IPS DF 6.9 (cell line): ENCODE results near the gene PPP1R18.

Source experiments
- DNase-seq: peaks from one replicate; pipeline ENCODE4 v3.0.0-alpha.2; 2013; ENCODE audit warnings: low read depth, low spot score
- H3K27ac ChIP-seq: one replicate; pipeline ENCODE4 v1.5.1; 2013; ENCODE audit warnings: low read length, control low read depth
- H3K27me3 ChIP-seq: 2 replicates; pipeline ENCODE4 v1.6.1; 2013; ENCODE audit warnings: mild to moderate bottlenecking, low read length; ENCODE audit not compliant: control insufficient read depth, insufficient read depth
- H3K36me3 ChIP-seq: 2 replicates; pipeline ENCODE4 v1.6.1; 2013; ENCODE audit warnings: low read length; ENCODE audit not compliant: control insufficient read depth, insufficient read depth
- H3K4me1 ChIP-seq: 2 replicates; pipeline ENCODE4 v1.6.1; 2013; ENCODE audit warnings: low read length; ENCODE audit not compliant: control insufficient read depth, insufficient read depth
- H3K4me3 ChIP-seq: 2 replicates; pipeline ENCODE4 v1.5.1; 2013; ENCODE audit warnings: mild to moderate bottlenecking, low read length
- H3K9me3 ChIP-seq: 2 replicates; pipeline ENCODE4 v1.6.1; 2013; ENCODE audit warnings: low read length, inconsistent platforms; ENCODE audit not compliant: control insufficient read depth, insufficient read depth
- WGBS: extraction: QIAGEN DNeasy Blood & Tissue Kit; methylation state at CpG from one replicate; pipeline ENCODE4 v1.1.7; 2013; ENCODE audit warnings: mixed read lengths, missing lambda C conversion rate; ENCODE audit not compliant: insufficient read length, insufficient coverage; 5-methylcytosine and 5-hydroxymethylcytosine counted together

Gene PPP1R18

GRCh38 chr6:30656513-30656912, 29.9 kb downstream of the PPP1R18 start:
- H3K36me3 ChIP-seq, result peaks cover 34% of the 10 kb centered on the region
- DNase-seq, result no peak
- no peaks in the 10 kb centered on the region for H3K27me3 ChIP-seq

GRCh38 chr6:30655743-30656094, 30.7 kb downstream of the PPP1R18 start:
- Histone ChIP-seq H3K27me3 (no peaks in the 10 kb centered on the region), H3K4me1 (no peaks in the 10 kb centered on the region), H3K9me3 (no peaks in the 10 kb centered on the region), H3K36me3 (peaks cover 34% of the 10 kb centered on the region), H3K4me3 (no peak overlapping the region), H3K27ac (no peak overlapping the region)
- DNase-seq, result no peak
- WGBS, result no CpG with 5 or more reads among the region's 3 CpGs

More at GRCh38 chr6:30656513-30656912, 29.9 kb downstream of the PPP1R18 start:
- H3K27ac ChIP-seq, result no peak overlapping the region
- no CpG with 5 or more reads among the region's 7 CpGs for WGBS
- no peaks in the 10 kb centered on the region for H3K4me1 ChIP-seq
- H3K4me3 ChIP-seq, result no peak overlapping the region
- no peaks in the 10 kb centered on the region for H3K9me3 ChIP-seq

- peaks cover 34% of the 10 kb centered on the region for H3K36me3 ChIP-seq
- H3K4me1 ChIP-seq, result no peaks in the 10 kb centered on the region
- H3K9me3 ChIP-seq, result no peaks in the 10 kb centered on the region
- DNase-seq, result no peak
- H3K4me3 ChIP-seq, result no peak overlapping the region
- no CpG with 5 or more reads among the region's 19 CpGs for WGBS
- H3K27ac ChIP-seq, result no peak overlapping the region
- no peaks in the 10 kb centered on the region for H3K27me3 ChIP-seq
These were observed 31.4 kb downstream of the PPP1R18 start for GRCh38 chr6:30654798-30655742.

- no CpG with 5 or more reads among the region's 12 CpGs for WGBS
- H3K9me3 ChIP-seq, result no peaks in the 10 kb centered on the region
- no peak for DNase-seq
- peaks cover 2% of the 10 kb centered on the region; the same call in 1 of the 2 replicates for H3K4me1 ChIP-seq
- no peak overlapping the region for H3K27ac ChIP-seq
- no peaks in the 10 kb centered on the region for H3K27me3 ChIP-seq
- H3K36me3 ChIP-seq, result peaks cover 21% of the 10 kb centered on the region
- no peak overlapping the region for H3K4me3 ChIP-seq
These were observed 35.3 kb downstream of the PPP1R18 start for GRCh38 chr6:30651143-30651542.

GRCh38 chr6:30647242-30648116, 39.0 kb downstream of the PPP1R18 start:
- no peak overlapping the region for H3K27ac ChIP-seq
- no CpG with 5 or more reads among the region's 78 CpGs for WGBS
- peak overlapping the region; percentile 97 for H3K4me3 ChIP-seq
- no peaks in the 10 kb centered on the region for H3K27me3 ChIP-seq
- H3K4me1 ChIP-seq, result peaks cover 2% of the 10 kb centered on the region; the same call in 1 of the 2 replicates
- peak; percentile 31 for DNase-seq
- peaks cover 6% of the 10 kb centered on the region; the same call in 1 of the 2 replicates for H3K36me3 ChIP-seq
- no peaks in the 10 kb centered on the region for H3K9me3 ChIP-seq

- DNase-seq, result peak; percentile 68
- Histone ChIP-seq H3K9me3 (no peaks in the 10 kb centered on the region), H3K4me3 (peak within 1 kb of the TSS; percentile 97), H3K27me3 (no peaks in the 10 kb centered on the region), H3K36me3 (peaks cover 5% of the 10 kb centered on the region; the same call in 1 of the 2 replicates), H3K4me1 (peaks cover 2% of the 10 kb centered on the region; the same call in 1 of the 2 replicates), H3K27ac (no peak within 1 kb of the TSS)
- WGBS, result no CpG with 5 or more reads among the region's 37 CpGs
These were observed 39.8 kb downstream of the PPP1R18 start, which contains the start of gene C6orf136 for GRCh38 chr6:30646450-30647241. TSS of gene C6orf136 (plus strand) at chr6:30647133. CDS start at chr6:30647232, 99 bp downstream.

GRCh38 chr6:30645989-30646388, 40.5 kb downstream of the PPP1R18 start:
- no peak overlapping the region for H3K27ac ChIP-seq
- no peak for DNase-seq
- no CpG with 5 or more reads among the region's 1 CpG for WGBS
- peaks cover 5% of the 10 kb centered on the region; the same call in 1 of the 2 replicates for H3K36me3 ChIP-seq
- peaks cover 2% of the 10 kb centered on the region; the same call in 1 of the 2 replicates for H3K4me1 ChIP-seq
- H3K9me3 ChIP-seq, result no peaks in the 10 kb centered on the region
- no peak overlapping the region for H3K4me3 ChIP-seq
- no peaks in the 10 kb centered on the region for H3K27me3 ChIP-seq

GRCh38 chr6:30644769-30645168, 41.7 kb downstream of the PPP1R18 start:
- Histone ChIP-seq H3K27me3 (no peaks in the 10 kb centered on the region), H3K4me3 (no peak overlapping the region), H3K27ac (no peak overlapping the region), H3K36me3 (peaks cover 9% of the 10 kb centered on the region; the same call in 1 of the 2 replicates), H3K4me1 (peaks cover 2% of the 10 kb centered on the region; the same call in 1 of the 2 replicates), H3K9me3 (no peaks in the 10 kb centered on the region)
- no CpG with 5 or more reads among the region's 5 CpGs for WGBS
- no peak for DNase-seq

GRCh38 chr6:30643656-30644055, 42.8 kb downstream of the PPP1R18 start:
- Histone ChIP-seq H3K27ac (no peak overlapping the region), H3K9me3 (no peaks in the 10 kb centered on the region), H3K4me1 (peaks cover 2% of the 10 kb centered on the region; the same call in 1 of the 2 replicates), H3K36me3 (peaks cover 11% of the 10 kb centered on the region; the same call in 1 of the 2 replicates), H3K27me3 (no peaks in the 10 kb centered on the region), H3K4me3 (no peak overlapping the region)
- DNase-seq, result no peak
- WGBS, result no CpG with 5 or more reads among the region's 2 CpGs
